BLaER1 treated with 17β-estradiol and CSF1 and Interleukin-3, amounts not matched to agents 10 nM and 100 nM (cell line): ENCODE results near the gene SH3GL2.
A peak's percentile ranks its signal among the peaks of the same experiment; 100 is the strongest.

Source experiments
- H3K27ac ChIP-seq, 11 experiments: shearing (Covaris generic); formaldehyde crosslinking; 2 replicates each; pipeline ENCODE4 v1.8.1; 2022
- H3K27me3 ChIP-seq, 11 experiments: shearing (Covaris generic); formaldehyde crosslinking; 2 replicates each; pipeline ENCODE4 v1.8.1; 2022
- H3K36me3 ChIP-seq, 11 experiments: shearing (Covaris generic); formaldehyde crosslinking; 2 replicates each; pipeline ENCODE4 v1.8.1; 2022
- H3K4me1 ChIP-seq, 10 experiments: shearing (Covaris generic); formaldehyde crosslinking; 2 replicates each; pipeline ENCODE4 v1.8.1; 2022
- H3K4me2 ChIP-seq, 11 experiments: shearing (Covaris generic); formaldehyde crosslinking; 2 replicates each; pipeline ENCODE4 v1.8.1; 2022
- H3K4me3 ChIP-seq, 10 experiments: shearing (Covaris generic); formaldehyde crosslinking; 2 replicates each; pipeline ENCODE4 v1.8.1; 2022
- H3K9ac ChIP-seq, 11 experiments: shearing (Covaris generic); formaldehyde crosslinking; 2 replicates each; pipeline ENCODE4 v1.8.1; 2022
- H3K9me3 ChIP-seq, 11 experiments: shearing (Covaris generic); formaldehyde crosslinking; replicated peaks in 1 of 11; 2 replicates each; pipeline ENCODE4 v1.8.1; 2022
- H4K20me1 ChIP-seq, 11 experiments: shearing (Covaris generic); formaldehyde crosslinking; 2 replicates each; pipeline ENCODE4 v1.8.1; 2022
- Cebpa-rat ChIP-seq, 11 experiments: shearing (Covaris generic); IDR thresholded peaks; 2 replicates each; pipeline ENCODE4 v1.8.1; 2022

The SH3GL2 gene

GRCh38 chr9:17776735-17777134 is 197.9 kb downstream of the SH3GL2 start:
- Histone ChIP-seq H3K4me1 (no peaks in the 10 kb centered on the region), H3K4me2 (no peak overlapping the region), H4K20me1 (no peaks in the 10 kb centered on the region), H3K27me3 (no peaks in the 10 kb centered on the region), H3K9ac (no peak overlapping the region), H3K27ac (no peak overlapping the region), H3K4me3 (no peak overlapping the region), H3K9me3 (0 out of 22 replicates have a peak, but pooled peaks cover 0 to 2% (median 0%) of the 10 kb centered on the region in 11 experiments), H3K36me3 (no peaks in the 10 kb centered on the region)
- no peak for TF ChIP-seq Cebpa-rat (IDR thresholded peaks at IDR 0.05)

GRCh38 chr9:17777465-17777864 is 198.6 kb downstream of the SH3GL2 start:
- Histone ChIP-seq H3K9me3 (0 out of 22 replicates have a peak, but pooled peaks cover 0 to 3% (median 0%) of the 10 kb centered on the region in 11 experiments), H3K9ac (no peak overlapping the region), H3K4me1 (no peaks in the 10 kb centered on the region), H4K20me1 (no peaks in the 10 kb centered on the region), H3K4me2 (no peak overlapping the region), H3K36me3 (no peaks in the 10 kb centered on the region), H3K27me3 (no peaks in the 10 kb centered on the region), H3K27ac (no peak overlapping the region), H3K4me3 (no peak overlapping the region)
- no peak for TF ChIP-seq Cebpa-rat (IDR thresholded peaks at IDR 0.05)

DNA sequence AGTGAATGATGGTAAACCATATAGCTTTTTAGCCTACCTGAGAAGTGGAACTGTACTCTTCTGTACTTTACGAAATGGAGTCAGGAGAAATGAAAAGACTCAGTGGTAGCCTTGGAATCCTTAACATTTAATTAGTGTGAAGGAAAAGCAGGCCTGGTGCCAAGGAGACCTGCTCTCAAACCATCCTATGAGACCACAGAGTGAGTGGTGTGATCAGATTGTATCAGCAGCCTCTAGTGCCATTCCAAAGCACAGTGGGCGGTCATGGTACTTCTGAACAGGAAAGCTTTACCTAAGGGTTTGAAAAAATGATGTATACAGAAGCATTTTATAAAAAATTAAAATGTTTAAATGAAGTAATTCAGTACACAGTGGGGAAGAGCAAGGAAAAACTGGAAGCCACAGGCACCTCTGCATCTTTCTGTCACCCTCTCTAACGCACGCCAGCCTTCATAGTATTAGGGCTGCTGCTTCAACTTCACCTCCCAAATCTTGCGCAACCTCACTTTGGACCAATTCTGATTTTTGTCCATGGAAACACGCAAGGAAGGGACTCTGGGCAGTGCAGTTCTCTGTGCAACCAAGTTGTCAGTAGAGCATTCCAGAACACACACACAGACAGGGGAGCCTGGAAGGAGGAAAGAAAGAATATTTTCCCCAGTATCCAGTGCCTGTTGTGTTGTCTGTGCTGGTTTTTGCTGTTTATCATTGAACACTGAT is 203.7 kb downstream of the SH3GL2 start:
- Histone ChIP-seq H3K4me3 (no peak overlapping the region), H3K36me3 (no peaks in the 10 kb centered on the region), H3K27me3 (no peaks in the 10 kb centered on the region), H4K20me1 (no peaks in the 10 kb centered on the region), H3K27ac (no peak overlapping the region), H3K9me3 (0 out of 22 replicates have a peak, but pooled peaks cover 0 to 3% (median 0%) of the 10 kb centered on the region in 11 experiments), H3K4me2 (no peak overlapping the region), H3K9ac (no peak overlapping the region), H3K4me1 (peaks cover 0 to 10% (median 0%) of the 10 kb centered on the region in 10 experiments; a peak in 1 of 20 replicates)
- peak in 8 of 11 experiments; percentile 43 to 85 (median 65); a peak in 12 of 22 replicates for TF ChIP-seq Cebpa-rat (IDR thresholded peaks at IDR 0.05)

DNA sequence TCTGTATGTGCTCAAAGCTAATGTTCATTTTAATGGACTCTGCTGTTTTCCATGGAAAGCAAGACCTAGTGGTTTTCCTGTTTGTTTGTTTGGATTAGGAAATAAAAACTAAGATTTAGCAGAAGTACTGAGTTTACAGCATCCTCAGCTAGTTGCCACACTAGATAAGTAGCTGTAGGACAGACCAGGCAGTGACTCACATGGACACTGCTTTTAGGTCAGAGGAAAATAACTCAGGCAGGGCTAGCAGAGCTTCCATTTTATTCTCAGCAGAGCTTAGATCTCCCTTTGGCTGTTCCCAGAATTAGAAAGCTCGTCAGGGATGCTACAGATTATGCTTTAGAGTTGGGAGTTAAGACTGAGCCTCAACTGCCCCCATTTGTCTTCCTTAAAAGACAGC is 204.4 kb downstream of the SH3GL2 start:
- H3K4me3 ChIP-seq: no peak overlapping the region
- no peaks in the 10 kb centered on the region for H3K36me3 ChIP-seq
- peak overlapping the region in 1 of 11 experiments; percentile 38; a peak in 1 of 22 replicates for H3K4me2 ChIP-seq
- no peak for TF ChIP-seq Cebpa-rat (IDR thresholded peaks at IDR 0.05)
- no peak overlapping the region for H3K27ac ChIP-seq
- H4K20me1 ChIP-seq: no peaks in the 10 kb centered on the region
- peaks cover 0 to 10% (median 0%) of the 10 kb centered on the region in 10 experiments; a peak in 1 of 20 replicates for H3K4me1 ChIP-seq
- no peaks in the 10 kb centered on the region for H3K27me3 ChIP-seq
- H3K9me3 ChIP-seq: 0 out of 22 replicates have a peak, but pooled peaks cover 0 to 3% (median 0%) of the 10 kb centered on the region in 11 experiments
- no peak overlapping the region for H3K9ac ChIP-seq

GRCh38 chr9:17789316-17789715 is 210.4 kb downstream of the SH3GL2 start:
- H3K36me3 ChIP-seq: no peaks in the 10 kb centered on the region

DNA sequence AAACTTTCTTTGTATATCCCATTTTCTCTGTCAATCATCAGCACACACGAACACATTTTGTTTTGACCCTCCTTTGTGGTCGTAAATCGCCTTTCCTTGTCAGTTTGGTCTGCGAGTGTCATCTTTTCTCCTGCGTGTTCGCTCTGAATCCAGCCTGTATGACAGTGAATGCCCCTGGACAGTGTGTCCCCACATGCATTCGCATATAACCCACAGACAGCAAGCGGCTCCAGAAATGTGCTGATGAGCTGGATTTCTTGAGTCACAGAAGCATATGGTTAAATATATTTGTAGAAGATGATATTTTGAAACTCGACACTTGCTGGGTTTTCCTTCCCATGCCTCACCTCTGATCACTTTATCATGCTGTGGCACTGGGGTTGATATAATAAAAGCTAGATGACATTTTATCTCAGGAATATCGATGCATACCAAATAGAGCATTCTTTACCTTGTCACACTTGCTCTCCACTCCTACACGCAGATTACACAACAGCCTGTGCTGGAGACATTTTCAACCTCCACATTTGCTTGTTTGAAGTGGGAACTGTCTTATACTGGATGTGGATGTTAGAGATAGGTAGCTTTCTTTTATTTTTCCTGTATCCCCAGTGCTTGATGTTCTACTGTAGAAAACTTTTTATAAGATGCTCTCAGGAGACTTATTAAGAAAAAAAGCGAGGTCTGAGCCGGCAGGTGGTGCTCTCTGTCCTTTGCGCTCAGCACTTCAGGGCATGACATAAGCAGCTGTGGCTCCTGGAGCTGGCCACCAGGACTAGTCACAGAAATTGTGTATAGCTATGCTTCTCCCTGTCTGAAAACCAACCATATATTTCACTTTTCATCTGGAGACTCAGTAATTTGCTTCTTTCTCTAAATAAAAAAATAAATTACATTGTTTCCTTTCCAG is 215.1 kb downstream of the SH3GL2 start:
- Histone ChIP-seq H3K4me2 (no peak overlapping the region), H3K27ac (no peak overlapping the region), H3K9ac (no peak overlapping the region), H3K9me3 (no peaks in the 10 kb centered on the region), H4K20me1 (no peaks in the 10 kb centered on the region), H3K4me1 (peaks cover 0 to 5% (median 0%) of the 10 kb centered on the region in 10 experiments; a peak in 3 of 20 replicates), H3K36me3 (no peaks in the 10 kb centered on the region), H3K27me3 (no peaks in the 10 kb centered on the region), H3K4me3 (no peak overlapping the region)
- TF ChIP-seq Cebpa-rat (IDR thresholded peaks at IDR 0.05): no peak

More at GRCh38 chr9:17789316-17789715, 210.4 kb downstream of the SH3GL2 start:
- Histone ChIP-seq H4K20me1 (no peaks in the 10 kb centered on the region), H3K4me3 (no peak overlapping the region), H3K9ac (no peak overlapping the region), H3K27me3 (no peaks in the 10 kb centered on the region), H3K27ac (no peak overlapping the region), H3K9me3 (no peaks in the 10 kb centered on the region), H3K4me1 (no peaks in the 10 kb centered on the region), H3K4me2 (no peak overlapping the region)
- TF ChIP-seq Cebpa-rat (IDR thresholded peaks at IDR 0.05): no peak

GRCh38 chr9:17795744-17796143 is 216.9 kb downstream of the SH3GL2 start:
- Histone ChIP-seq H3K9me3 (no peaks in the 10 kb centered on the region), H3K9ac (no peak overlapping the region), H3K27me3 (no peaks in the 10 kb centered on the region), H3K4me1 (peaks cover 0 to 23% (median 0%) of the 10 kb centered on the region in 10 experiments; a peak in 5 of 20 replicates), H3K27ac (no peak overlapping the region), H4K20me1 (no peaks in the 10 kb centered on the region), H3K4me3 (no peak overlapping the region), H3K4me2 (no peak overlapping the region), H3K36me3 (no peaks in the 10 kb centered on the region)
- no peak for TF ChIP-seq Cebpa-rat (IDR thresholded peaks at IDR 0.05)

DNA sequence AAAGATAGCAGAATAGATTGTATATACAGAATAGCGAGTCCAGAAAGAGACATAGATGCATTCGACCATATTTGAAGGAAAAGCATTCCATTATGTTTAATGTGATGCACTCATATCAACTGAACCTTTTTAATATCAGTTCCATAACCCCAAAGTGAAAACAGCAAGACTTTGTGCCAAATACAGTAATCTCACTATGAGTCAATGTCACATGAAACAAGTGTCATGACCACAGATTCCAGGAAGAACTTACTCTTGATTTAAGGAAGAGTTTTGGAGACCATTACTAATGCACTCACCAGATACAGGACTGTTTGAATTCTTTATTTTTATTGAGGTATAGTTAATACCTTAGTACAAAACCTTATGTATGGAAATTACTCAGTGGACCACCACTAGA is 220.5 kb downstream of the SH3GL2 start:
- peak overlapping the region in 3 of 11 experiments; percentile 2 to 72 (median 71); a peak in 5 of 22 replicates for H3K4me2 ChIP-seq
- peak overlapping the region in 3 of 11 experiments; percentile 47 to 82 (median 79); a peak in 6 of 22 replicates for H3K27ac ChIP-seq
- no peak overlapping the region for H3K4me3 ChIP-seq
- no peaks in the 10 kb centered on the region for H3K36me3 ChIP-seq
- H3K9ac ChIP-seq: no peak overlapping the region
- H3K4me1 ChIP-seq: peaks cover 0 to 27% (median 0%) of the 10 kb centered on the region in 10 experiments; a peak in 5 of 20 replicates
- H4K20me1 ChIP-seq: no peaks in the 10 kb centered on the region
- no peaks in the 10 kb centered on the region for H3K9me3 ChIP-seq
- no peak for TF ChIP-seq Cebpa-rat (IDR thresholded peaks at IDR 0.05)
- no peaks in the 10 kb centered on the region for H3K27me3 ChIP-seq

GRCh38 chr9:17800418-17800817 is 221.6 kb downstream of the SH3GL2 start:
- H3K27ac ChIP-seq: peak overlapping the region in 3 of 11 experiments; percentile 47 to 82 (median 79); a peak in 6 of 22 replicates
- H3K36me3 ChIP-seq: no peaks in the 10 kb centered on the region
- no peak for TF ChIP-seq Cebpa-rat (IDR thresholded peaks at IDR 0.05)
- no peaks in the 10 kb centered on the region for H3K27me3 ChIP-seq
- no peak overlapping the region for H3K9ac ChIP-seq
- H3K4me1 ChIP-seq: peaks cover 0 to 27% (median 0%) of the 10 kb centered on the region in 10 experiments; a peak in 5 of 20 replicates
- H3K4me2 ChIP-seq: peak overlapping the region in 3 of 11 experiments; percentile 2 to 72 (median 71); a peak in 5 of 22 replicates
- H3K4me3 ChIP-seq: no peak overlapping the region
- H3K9me3 ChIP-seq: no peaks in the 10 kb centered on the region
- H4K20me1 ChIP-seq: no peaks in the 10 kb centered on the region
